ENCODE results near the gene P2RY12.

The P2RY12 gene

GRCh38 chr3:151321526-151321925, 63.0 kb downstream of the P2RY12 start:
- no peak for DNase-seq
- no peak for TF ChIP-seq CTCF (IDR thresholded peaks at IDR 0.05; ENCODE audit: low read depth, low read length)
- no peaks in the 10 kb centered on the region for H3K27me3 ChIP-seq
- H3K4me1 ChIP-seq: no peaks in the 10 kb centered on the region; the same call in 1 of the 2 replicates
- no peaks in the 10 kb centered on the region for H3K36me3 ChIP-seq
- H3K4me3 ChIP-seq (ENCODE audit: low read depth, low read length): no peak overlapping the region
- H3K9me3 ChIP-seq: no peaks in the 10 kb centered on the region

- Histone ChIP-seq H3K27me3 (no peaks in the 10 kb centered on the region), H3K9me3 (no peaks in the 10 kb centered on the region), H3K4me3 (ENCODE audit: low read depth, low read length) (no peak overlapping the region), H3K4me1 (no peaks in the 10 kb centered on the region; the same call in 1 of the 2 replicates), H3K36me3 (no peaks in the 10 kb centered on the region)
- DNase-seq: no peak
- no peak for TF ChIP-seq CTCF (IDR thresholded peaks at IDR 0.05; ENCODE audit: low read depth, low read length)
Observed at GRCh38 chr3:151320131-151320530, 64.4 kb downstream of the P2RY12 start.

GRCh38 chr3:151319628-151320027, 64.9 kb downstream of the P2RY12 start:
- Histone ChIP-seq H3K36me3 (no peaks in the 10 kb centered on the region), H3K27me3 (no peaks in the 10 kb centered on the region), H3K4me1 (no peaks in the 10 kb centered on the region; the same call in 1 of the 2 replicates), H3K9me3 (no peaks in the 10 kb centered on the region), H3K4me3 (ENCODE audit: low read depth, low read length) (no peak overlapping the region)
- no peak for DNase-seq
- TF ChIP-seq CTCF (IDR thresholded peaks at IDR 0.05; ENCODE audit: low read depth, low read length): no peak

- H3K36me3 ChIP-seq: no peaks in the 10 kb centered on the region
- no peak for TF ChIP-seq CTCF (IDR thresholded peaks at IDR 0.05; ENCODE audit: low read depth, low read length)
- DNase-seq: no peak
- H3K27me3 ChIP-seq: no peaks in the 10 kb centered on the region
- H3K4me3 ChIP-seq (ENCODE audit: low read depth, low read length): no peak overlapping the region
- no peaks in the 10 kb centered on the region for H3K9me3 ChIP-seq
- no peaks in the 10 kb centered on the region; the same call in 1 of the 2 replicates for H3K4me1 ChIP-seq
Observed at GRCh38 chr3:151318991-151319390, 65.6 kb downstream of the P2RY12 start.

- no peak for DNase-seq
- no peak overlapping the region for H3K4me3 ChIP-seq (ENCODE audit: low read depth, low read length)
- TF ChIP-seq CTCF (IDR thresholded peaks at IDR 0.05; ENCODE audit: low read depth, low read length): no peak
- H3K36me3 ChIP-seq: no peaks in the 10 kb centered on the region
- no peaks in the 10 kb centered on the region for H3K27me3 ChIP-seq
- H3K9me3 ChIP-seq: no peaks in the 10 kb centered on the region
- H3K4me1 ChIP-seq: no peaks in the 10 kb centered on the region; the same call in 1 of the 2 replicates
Observed at GRCh38 chr3:151318313-151318712, 66.2 kb downstream of the P2RY12 start.

- no peak for TF ChIP-seq CTCF (IDR thresholded peaks at IDR 0.05; ENCODE audit: low read depth, low read length)
- no peaks in the 10 kb centered on the region; the same call in 1 of the 2 replicates for H3K4me1 ChIP-seq
Observed at GRCh38 chr3:151316267-151316991, 68.1 kb downstream of the P2RY12 start, which contains the start of gene GPR87. Gene GPR87 (minus strand): TSS chr3:151316820. CDS start chr3:151300100, 16,720 bp downstream.

More at GRCh38 chr3:151316267-151316991, 68.1 kb downstream of the P2RY12 start, which contains the start of gene GPR87:
- Histone ChIP-seq H3K36me3 (no peaks in the 10 kb centered on the region), H3K27me3 (no peaks in the 10 kb centered on the region), H3K4me3 (ENCODE audit: low read depth, low read length) (no peak within 1 kb of the TSS), H3K9me3 (no peaks in the 10 kb centered on the region)
- DNase-seq: no peak
